ENCODE results near the gene PHLPP1.

The PHLPP1 gene

GRCh38 chr18:62939433-62939832 lies 224.1 kb downstream of the PHLPP1 start:
- no peak overlapping the region for H3K4me2 ChIP-seq
- H3K4me1 ChIP-seq (ENCODE audit: low read depth, poor library complexity, severe bottlenecking), result peaks cover 28% of the 10 kb centered on the region
- no peaks in the 10 kb centered on the region for H4K20me1 ChIP-seq (ENCODE audit: insufficient read depth)
- no peak overlapping the region for H3K9ac ChIP-seq
- H3K4me3 ChIP-seq (IDR thresholded peaks at IDR 0.05; ENCODE audit: insufficient read depth, low read depth, low read length), result no peak overlapping the region
- no peaks in the 10 kb centered on the region for H3K79me2 ChIP-seq (ENCODE audit: insufficient read depth, low read depth)
- H2AFZ ChIP-seq (ENCODE audit: low read depth), result no peak overlapping the region
- no peaks in the 10 kb centered on the region for H3K36me3 ChIP-seq (ENCODE audit: insufficient read depth)
- no peak overlapping the region for H3K27ac ChIP-seq
- no peaks in the 10 kb centered on the region for H3K27me3 ChIP-seq (ENCODE audit: insufficient read depth, low read depth)
- no peak for TF ChIP-seq CTCF (conservative IDR thresholded peaks at IDR 0.05; ENCODE audit: low read depth, low read length)

GRCh38 chr18:62939926-62940325 lies 224.6 kb downstream of the PHLPP1 start:
- Histone ChIP-seq H3K9ac (no peak overlapping the region), H3K36me3 (ENCODE audit: insufficient read depth) (no peaks in the 10 kb centered on the region)

GRCh38 chr18:62942578-62942977 lies 227.2 kb downstream of the PHLPP1 start:
- Histone ChIP-seq H3K9ac (no peak overlapping the region), H3K4me2 (no peak overlapping the region), H3K4me1 (ENCODE audit: low read depth, poor library complexity, severe bottlenecking) (peaks cover 18% of the 10 kb centered on the region), H4K20me1 (ENCODE audit: insufficient read depth) (no peaks in the 10 kb centered on the region), H3K36me3 (ENCODE audit: insufficient read depth) (no peaks in the 10 kb centered on the region), H3K27me3 (ENCODE audit: insufficient read depth, low read depth) (no peaks in the 10 kb centered on the region), H3K79me2 (ENCODE audit: insufficient read depth, low read depth) (no peaks in the 10 kb centered on the region), H3K27ac (no peak overlapping the region), H3K4me3 (IDR thresholded peaks at IDR 0.05; ENCODE audit: insufficient read depth, low read depth, low read length) (no peak overlapping the region), H2AFZ (ENCODE audit: low read depth) (no peak overlapping the region)
- TF ChIP-seq CTCF (conservative IDR thresholded peaks at IDR 0.05; ENCODE audit: low read depth, low read length), result no peak

More at GRCh38 chr18:62939926-62940325, 224.6 kb downstream of the PHLPP1 start:
- no peak overlapping the region for H2AFZ ChIP-seq (ENCODE audit: low read depth)
- H3K4me2 ChIP-seq, result no peak overlapping the region
- H3K27ac ChIP-seq, result no peak overlapping the region
- no peaks in the 10 kb centered on the region for H3K79me2 ChIP-seq (ENCODE audit: insufficient read depth, low read depth)
- no peak overlapping the region for H3K4me3 ChIP-seq (IDR thresholded peaks at IDR 0.05; ENCODE audit: insufficient read depth, low read depth, low read length)
- no peaks in the 10 kb centered on the region for H4K20me1 ChIP-seq (ENCODE audit: insufficient read depth)
- no peaks in the 10 kb centered on the region for H3K27me3 ChIP-seq (ENCODE audit: insufficient read depth, low read depth)
- no peak for TF ChIP-seq CTCF (conservative IDR thresholded peaks at IDR 0.05; ENCODE audit: low read depth, low read length)
- H3K4me1 ChIP-seq (ENCODE audit: low read depth, poor library complexity, severe bottlenecking), result peaks cover 28% of the 10 kb centered on the region

GRCh38 chr18:62944454-62944853 lies 229.1 kb downstream of the PHLPP1 start:
- no peak for TF ChIP-seq CTCF (conservative IDR thresholded peaks at IDR 0.05; ENCODE audit: low read depth, low read length)
- Histone ChIP-seq H3K4me1 (ENCODE audit: low read depth, poor library complexity, severe bottlenecking) (no peaks in the 10 kb centered on the region), H4K20me1 (ENCODE audit: insufficient read depth) (no peaks in the 10 kb centered on the region), H3K27me3 (ENCODE audit: insufficient read depth, low read depth) (no peaks in the 10 kb centered on the region), H3K27ac (no peak overlapping the region), H3K4me2 (no peak overlapping the region), H3K9ac (no peak overlapping the region), H3K4me3 (IDR thresholded peaks at IDR 0.05; ENCODE audit: insufficient read depth, low read depth, low read length) (no peak overlapping the region), H3K79me2 (ENCODE audit: insufficient read depth, low read depth) (no peaks in the 10 kb centered on the region), H3K36me3 (ENCODE audit: insufficient read depth) (no peaks in the 10 kb centered on the region), H2AFZ (ENCODE audit: low read depth) (no peak overlapping the region)

All from KMS-11 (cell line).